NCI-H2196 treated with DMSO at 0.1 percent for 48 hours (cell line): ENCODE data around the gene ETDA.
"Not testable (repeated sequence)": the region's sequence is repeated elsewhere in the genome, so short reads cannot be mapped to it uniquely, and the experiment has no call there.

ENCODE experiments used
- DNase-seq: peaks from one replicate; lab custom pipeline; 2025; ENCODE audit not compliant: unreplicated experiment; lab: John Stamatoyannopoulos, UW

Gene ETDA

DNA sequence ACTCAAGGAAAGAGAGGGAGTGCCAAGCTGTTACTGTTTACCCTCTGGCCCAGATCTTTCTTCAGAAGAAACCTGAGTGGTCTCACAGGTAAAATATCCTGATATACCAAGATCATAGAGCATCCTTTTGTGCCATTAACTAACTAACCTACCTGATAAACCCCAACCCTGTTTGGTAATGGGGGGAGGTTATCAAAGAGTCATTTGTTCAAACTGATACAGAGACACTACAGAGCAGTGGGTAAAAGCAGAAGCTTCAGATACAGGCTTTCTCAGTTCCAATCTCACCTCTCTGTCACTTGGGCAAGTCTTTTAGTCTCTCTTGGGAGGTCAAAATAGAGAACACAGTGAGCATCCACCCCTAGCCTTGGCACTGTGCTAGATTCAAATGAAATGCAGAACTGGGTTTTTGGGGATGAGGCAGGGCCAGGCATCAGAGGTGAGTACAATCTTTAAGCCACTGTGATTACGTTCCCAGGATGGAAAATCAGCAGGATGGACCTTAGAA lies at the start of gene ETDA:
Gene ETDA, plus strand, starts transcription at position 51 of the 508 bp plus-strand sequence. CDS start 1,216 bp downstream, outside the sequence.
- not testable (repeated sequence) for DNase-seq

DNA sequence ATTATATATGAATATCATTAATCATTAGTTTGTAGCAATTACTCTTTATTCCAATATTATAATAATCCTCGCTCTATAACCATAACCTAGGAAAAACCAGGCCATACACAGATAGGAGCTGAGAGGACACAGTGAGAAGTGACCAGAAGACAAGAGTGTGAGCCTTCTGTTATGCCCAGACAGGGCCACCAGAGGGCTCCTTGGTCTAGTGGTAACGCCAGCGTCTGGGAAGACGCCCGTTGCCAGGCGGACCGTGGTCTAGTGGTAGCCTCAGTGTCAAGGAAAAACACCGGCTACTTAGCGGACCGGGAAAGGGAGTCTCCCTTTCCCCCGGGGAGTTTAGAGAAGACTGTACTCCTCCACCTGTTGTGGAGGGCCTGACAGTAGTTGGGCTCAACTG lies 45.4 kb upstream of the ETDA start:
- DNase-seq, result not testable (repeated sequence)

DNA sequence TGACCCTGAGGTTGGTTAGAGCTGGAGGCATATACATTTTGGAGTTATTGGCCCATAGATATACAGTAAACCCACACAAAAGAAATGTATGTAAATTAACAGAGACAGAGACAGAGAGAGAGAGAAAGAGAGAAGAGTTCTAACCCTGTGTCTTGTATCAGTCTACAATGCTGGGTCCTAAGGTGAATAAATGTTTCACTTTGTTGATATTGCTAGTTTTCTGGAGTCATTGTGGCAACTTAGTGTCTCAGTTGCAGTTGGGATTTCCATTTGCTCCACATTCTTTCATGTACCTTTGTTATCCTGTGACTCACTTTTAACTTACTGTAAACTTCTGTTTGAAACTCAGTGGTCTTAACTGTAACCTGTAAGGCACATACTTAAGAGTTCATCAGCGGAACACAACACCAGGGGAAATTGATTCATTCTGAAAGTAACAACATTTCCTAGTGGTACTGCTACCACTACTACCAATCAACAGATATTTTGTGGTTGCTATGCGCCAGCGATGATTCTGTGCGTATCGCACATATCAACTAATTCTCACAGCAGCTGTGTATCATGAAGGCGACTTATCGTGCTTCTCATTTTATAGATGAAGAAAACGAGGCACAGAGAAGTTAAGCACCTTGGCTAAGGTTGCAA lies 38.5 kb upstream of the ETDA start:
- no peak for DNase-seq

DNA sequence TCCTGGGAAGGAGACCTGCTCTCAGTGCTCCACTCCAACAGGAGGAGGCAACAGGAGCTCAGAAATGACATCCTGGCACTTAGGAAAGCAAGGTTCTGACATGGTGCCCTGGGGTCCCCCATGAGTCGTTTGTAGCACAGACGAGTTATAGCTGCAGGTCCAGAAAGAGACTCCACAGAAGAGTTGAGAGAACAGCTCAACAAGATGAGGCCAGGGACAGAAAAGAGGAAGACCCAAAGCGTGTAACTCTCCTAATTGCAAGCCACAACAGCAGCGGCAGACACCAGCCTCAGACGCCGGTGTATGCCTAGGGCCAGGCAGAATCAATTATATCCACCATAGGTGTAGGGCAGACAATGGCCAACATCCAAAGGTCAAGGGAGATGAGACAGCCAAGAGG lies 5.9 kb upstream of the ETDA start:
- not testable (repeated sequence) for DNase-seq

DNA sequence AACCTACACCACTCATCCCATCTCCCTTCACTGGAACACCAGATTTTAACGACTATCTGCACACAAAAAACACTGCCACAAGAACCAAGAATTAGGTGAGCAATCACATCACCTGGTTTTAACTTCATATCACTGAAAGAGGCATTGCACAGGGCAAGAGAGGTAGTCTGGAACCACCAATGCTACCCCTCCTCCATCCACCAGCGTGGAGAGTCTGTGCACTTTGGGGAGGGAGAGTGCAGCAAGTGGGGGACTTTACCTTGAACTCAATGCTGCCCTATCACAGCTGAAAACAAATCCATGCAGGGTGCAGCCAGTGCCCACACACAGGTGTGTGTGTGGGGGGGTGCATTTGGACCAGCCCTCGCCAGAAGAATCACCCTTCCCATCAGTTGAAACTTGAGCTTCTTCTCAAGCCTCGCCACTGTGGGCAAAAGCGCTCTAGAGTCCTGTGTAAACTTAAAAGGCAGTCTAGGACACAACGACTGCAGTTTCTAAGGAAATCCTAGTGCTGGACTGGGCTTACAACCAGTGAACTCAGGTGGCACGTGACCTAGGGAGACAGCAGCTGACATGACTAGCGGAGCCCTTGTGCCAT lies 4.3 kb downstream of the ETDA start:
- not testable (repeated sequence) for DNase-seq

DNA sequence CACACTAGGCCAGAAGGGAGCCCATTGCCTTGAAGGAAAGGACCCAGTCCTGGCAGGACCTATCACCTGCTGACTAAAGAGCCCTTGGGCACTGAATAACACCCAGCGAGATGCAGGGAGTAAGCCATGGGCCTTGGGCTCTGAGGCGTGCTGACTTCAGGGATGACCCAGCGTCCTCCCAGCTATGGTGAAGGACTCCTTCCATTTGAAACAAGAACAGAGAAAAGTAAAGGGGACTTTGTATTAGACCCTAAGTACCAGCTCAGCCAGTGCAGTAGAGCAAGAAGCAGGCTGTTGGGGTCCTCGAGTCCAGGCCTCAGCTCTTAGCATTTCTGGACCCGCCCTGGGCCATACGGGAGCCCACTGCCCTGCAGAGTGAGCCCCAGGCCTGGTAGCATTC lies 5.1 kb downstream of the ETDA start:
- DNase-seq, result no peak

DNA sequence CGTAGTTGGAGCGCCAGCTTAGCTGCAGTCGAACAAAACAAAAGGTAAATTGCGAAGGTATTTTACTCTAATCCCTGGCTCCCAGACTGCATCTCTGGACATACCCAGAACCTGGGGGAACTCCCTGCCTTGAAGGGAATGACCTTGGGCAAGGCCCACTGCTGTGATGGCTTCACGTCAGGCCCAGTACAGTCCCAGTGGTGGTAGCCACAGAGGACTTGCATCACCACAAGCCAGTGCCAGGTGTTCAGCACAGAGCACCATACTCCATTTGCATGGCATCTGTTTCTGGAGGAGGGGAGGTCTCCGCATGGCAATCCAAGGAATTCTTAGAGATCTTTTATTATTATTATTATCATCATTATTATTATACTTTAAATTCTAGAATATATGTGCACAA lies 5.6 kb downstream of the ETDA start:
- DNase-seq, result no peak

DNA sequence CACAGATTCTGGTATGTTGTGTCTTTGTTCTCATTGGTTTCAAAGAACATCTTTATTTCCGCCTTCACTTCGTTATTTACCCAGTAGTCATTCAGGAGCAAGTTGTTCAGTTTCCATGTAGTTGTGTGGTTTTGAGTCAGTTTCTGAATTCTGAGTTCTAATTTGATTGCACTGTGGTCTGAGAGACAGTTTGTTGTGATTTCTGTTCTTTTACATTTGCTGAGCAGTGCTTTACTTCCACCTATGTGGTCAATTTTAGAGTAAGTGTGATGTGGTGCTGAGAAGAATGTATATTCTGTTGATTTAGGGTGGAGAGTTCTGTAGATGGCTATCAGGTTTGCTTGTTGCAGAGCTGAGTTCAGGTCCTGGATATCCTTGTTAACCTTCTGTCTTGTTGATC lies 9.1 kb downstream of the ETDA start:
- not testable (repeated sequence) for DNase-seq

DNA sequence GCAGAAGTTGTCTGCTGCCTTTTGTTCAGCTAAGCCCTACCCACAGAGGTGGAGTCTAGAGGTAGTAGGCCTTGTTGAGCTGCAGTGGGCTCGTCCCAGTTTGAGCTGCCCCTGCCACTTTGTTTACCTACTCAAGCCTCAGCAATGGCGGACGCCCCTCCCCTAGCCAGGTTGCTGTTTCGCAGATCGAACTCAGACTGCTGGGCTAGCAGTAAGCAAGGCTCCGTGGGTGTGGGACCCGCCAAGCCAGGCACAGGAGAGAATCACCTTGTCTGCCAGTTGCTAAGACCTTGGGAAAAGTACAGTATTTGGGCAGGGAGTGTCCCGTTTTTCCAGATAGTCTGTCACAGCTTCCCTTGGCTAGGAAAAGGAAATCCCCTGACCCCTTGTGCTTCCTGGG lies 11.5 kb downstream of the ETDA start:
- DNase-seq, result not testable (repeated sequence)

DNA sequence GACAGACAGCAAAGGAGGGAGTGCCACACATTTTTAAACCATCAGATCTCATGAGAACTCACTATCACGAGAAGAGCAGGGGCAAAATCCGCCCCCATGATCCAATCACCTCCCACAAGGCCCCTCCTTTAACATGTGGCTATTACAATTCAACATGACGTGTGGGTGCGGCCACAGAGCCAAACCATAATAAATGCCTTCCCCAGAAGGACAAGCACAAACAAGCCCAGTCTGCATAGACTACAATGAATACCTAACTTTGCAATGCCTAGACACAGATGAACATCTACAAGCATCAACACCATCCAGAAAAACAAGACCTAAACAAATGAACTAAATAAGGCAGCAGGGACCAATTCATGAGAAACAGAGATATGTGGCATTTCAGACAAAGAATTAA lies 12.3 kb downstream of the ETDA start:
- no peak for DNase-seq

DNA sequence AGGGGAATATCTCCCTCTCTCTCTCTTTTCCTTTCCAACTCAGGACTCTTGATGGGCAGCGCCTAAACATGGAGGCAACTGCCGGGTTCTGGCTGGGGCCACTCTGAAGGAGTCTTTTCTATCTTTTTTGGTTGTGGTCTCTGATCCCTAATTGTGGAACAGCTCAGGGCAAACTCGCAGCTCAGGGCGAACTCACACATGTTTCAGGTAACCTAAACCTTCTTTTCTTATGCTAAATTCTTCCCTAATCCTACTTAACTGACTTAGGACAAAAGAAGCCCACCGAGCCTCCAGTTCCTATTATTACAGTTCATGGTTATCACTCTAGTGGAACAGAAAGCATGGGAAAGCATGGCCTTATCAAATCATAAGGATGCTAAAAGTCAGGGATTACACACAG lies 21.3 kb downstream of the ETDA start:
- no peak for DNase-seq

DNA sequence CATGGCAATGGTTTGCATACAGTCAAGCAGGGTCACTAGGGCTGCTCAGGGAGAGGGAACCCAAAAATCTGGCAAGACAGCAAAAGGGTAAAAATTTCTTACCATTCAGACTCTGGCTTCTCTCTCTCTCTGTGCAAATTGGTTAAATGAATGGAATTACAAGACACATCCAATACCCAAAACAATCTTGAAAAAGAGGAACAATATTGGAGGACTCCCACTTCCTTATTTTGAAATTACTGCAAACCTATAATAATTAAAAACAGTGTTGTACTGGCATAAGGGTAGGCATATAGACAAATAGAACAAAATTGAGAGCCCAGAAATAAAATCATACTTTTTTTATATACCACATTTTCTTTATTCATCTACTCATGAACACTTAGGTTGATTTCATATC lies 24.1 kb downstream of the ETDA start:
- no peak for DNase-seq

DNA sequence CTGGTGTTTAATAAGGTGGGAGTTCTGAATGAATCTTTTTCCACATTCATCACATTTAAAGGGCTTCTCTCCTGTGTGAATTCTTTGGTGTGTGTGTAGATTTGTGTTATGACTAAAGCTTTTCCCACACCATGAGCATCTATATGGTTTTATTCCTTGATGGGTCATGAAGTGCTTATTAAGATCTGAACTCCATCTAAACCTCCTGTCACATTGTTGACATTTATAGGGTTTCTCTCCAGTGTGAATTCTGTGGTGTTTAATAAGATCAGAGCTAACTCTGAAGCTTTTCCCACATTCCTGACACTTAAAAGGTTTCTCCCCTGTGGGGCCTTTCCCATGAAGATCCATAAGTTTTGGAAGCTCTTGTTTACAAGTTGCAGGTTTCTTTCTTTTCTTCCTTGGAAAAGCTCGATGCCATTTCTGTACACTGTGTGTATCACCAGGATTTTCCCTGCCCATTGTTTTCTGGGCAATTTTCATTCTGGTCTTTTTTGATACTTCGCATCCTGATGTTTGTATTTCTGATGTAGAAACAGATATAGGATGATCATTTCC lies 35.5 kb downstream of the ETDA start:
- DNase-seq, result no peak

DNA sequence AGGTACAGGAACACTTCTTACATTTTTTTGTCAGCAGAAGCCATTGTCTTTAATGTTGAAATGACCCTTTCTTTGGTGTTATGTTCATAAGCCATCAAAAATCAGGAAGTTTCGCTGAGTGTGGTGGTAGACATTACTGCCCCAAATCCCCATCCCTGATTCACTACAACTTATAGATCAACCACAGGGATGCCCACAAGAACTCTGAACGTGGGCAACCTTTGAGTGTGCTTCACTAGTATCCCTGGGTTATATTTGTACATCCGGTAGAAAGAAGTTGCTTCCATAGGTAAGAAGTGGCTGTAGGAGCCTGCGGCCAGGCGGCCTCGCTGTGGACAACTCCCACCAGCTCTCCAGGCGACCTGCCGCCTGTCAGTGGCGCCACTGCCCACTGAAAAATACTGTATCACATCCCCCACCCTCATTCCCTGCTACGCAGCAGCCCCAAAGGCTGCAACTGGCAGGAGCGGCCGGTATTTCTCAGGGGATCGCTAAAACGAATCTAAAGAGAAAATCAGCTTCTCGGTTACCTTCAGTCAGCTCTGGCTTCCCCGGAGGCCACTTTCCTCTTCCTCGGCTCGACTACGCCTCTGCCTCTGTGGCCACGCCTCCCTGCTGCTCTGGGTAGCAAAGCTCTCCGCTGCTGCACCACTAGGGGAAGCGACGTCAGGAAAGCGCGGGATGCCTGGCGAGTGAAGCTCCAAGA lies 43.5 kb downstream of the ETDA start:
- no peak for DNase-seq

DNA sequence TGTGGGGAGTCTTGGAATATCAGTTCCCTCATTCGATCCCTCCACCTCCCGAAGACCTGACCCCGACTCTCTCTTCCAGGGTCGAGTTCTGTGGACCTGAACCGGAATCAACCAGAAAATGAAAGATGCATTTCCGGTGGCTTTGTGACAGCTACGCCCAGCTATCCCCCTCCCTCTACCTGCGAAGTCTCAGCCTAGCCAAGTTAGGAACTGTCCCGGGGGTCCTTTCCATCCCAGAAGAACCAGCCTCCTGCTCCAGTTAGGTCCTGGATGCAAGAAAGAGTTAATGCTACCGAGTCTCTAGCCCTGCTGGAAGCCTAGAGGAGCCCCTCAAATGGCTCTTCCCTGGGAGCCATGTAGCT lies 44.1 kb downstream of the ETDA start:
- no peak for DNase-seq

DNA sequence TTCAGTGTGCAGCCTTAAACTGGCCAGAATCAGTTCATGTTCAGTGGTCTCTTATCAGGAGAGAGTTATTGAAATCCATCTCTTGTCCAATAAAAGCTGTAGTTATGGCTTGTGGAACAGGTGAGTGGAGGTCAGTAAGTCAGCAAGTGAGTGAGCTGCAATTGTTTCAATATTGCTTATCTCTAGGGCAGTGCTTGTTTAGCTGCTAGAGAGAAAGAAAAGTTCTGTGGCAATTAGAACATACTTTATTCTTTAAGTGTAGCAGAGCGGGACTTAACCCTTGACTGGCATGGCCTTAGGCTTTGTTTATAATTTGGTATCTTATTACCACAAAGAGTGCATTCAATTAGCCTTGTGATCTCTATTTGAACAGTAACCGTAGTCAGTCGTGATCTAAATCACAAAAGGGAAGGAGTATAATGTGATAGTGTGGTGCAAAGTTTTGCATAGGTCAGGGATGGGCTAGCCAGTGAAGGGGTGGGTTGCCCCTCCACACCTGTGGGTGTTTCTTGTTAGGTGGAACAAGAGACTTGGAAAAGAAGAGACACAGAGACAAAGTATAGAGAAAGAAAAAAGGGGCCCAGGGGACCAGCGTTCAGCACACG lies 50.5 kb downstream of the ETDA start:
- no peak for DNase-seq
